ENCODE data around the gene RHBDL1.
A peak's percentile ranks its signal among the peaks of the same experiment; 100 is the strongest.

Gene RHBDL1

GRCh38 chr16:679814-680624 lies 4.5 kb downstream of the RHBDL1 start, which contains the start of gene STUB1:
TSS of gene STUB1 (plus strand) at chr16:680410. CDS start at chr16:680526, 116 bp downstream.
- peak; percentile 34 for DNase-seq (ENCODE audit: low read depth)
- TF ChIP-seq CTCF (IDR thresholded peaks at IDR 0.05; ENCODE audit: low read depth, low read length, missing control alignments) = no peak

DNA sequence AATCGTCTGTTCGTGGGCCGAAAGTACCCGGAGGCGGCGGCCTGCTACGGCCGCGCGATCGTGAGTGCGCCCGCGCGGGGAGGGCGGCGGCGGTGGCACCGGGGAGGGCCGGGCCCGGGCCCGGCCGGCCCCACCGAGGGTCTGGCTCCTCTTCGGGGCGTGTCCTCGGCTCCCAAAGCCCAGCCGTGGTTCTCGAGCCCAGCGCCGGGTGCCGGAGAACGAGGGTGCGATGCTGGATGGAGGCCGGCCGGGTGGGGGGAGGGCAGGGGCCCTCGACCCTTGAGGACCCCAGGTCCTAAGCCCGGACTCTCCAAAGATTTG lies 5.1 kb downstream of the RHBDL1 start:
- peak overlapping the region; percentile 73 for H3K4me3 ChIP-seq (ENCODE audit: low read depth, low read length)
- no peak for DNase-seq (ENCODE audit: low read depth)
- TF ChIP-seq CTCF (IDR thresholded peaks at IDR 0.05; ENCODE audit: low read depth, low read length, missing control alignments) = no peak

More at GRCh38 chr16:679814-680624, 4.5 kb downstream of the RHBDL1 start, which contains the start of gene STUB1:
- peak within 1 kb of the TSS; percentile 73 for H3K4me3 ChIP-seq (ENCODE audit: low read depth, low read length)

- TF ChIP-seq CTCF (IDR thresholded peaks at IDR 0.05; ENCODE audit: low read depth, low read length, missing control alignments) = no peak
- peak overlapping the region; percentile 73 for H3K4me3 ChIP-seq (ENCODE audit: low read depth, low read length)
- DNase-seq (ENCODE audit: low read depth) = no peak
These were observed 5.7 kb downstream of the RHBDL1 start for GRCh38 chr16:680967-681745.

DNA sequence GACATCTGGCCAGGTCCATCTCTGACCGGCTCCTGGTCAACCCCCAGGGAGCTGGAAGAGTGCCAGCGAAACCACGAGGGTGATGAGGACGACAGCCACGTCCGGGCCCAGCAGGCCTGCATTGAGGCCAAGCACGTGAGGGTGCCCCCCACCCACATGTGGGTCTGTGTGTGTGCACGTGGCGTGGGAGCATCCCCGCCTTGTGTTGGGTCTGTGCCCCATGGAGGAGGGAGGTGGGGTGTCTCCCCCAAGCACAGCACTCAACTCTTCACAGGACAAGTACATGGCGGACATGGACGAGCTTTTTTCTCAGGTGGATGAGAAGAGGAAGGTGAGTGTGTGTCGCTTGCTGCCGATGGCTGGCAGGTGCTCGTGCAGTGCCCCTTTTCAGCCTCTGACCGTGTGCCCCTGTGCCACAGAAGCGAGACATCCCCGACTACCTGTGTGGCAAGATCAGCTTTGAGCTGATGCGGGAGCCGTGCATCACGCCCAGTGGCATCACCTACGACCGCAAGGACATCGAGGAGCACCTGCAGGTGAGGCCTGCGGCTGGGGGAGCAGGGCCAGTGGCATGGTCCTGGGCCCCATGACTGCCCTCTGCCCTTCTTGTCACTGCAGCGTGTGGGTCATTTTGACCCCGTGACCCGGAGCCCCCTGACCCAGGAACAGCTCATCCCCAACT lies 6.4 kb downstream of the RHBDL1 start:
- TF ChIP-seq CTCF (IDR thresholded peaks at IDR 0.05; ENCODE audit: low read depth, low read length, missing control alignments) = no peak
- peak overlapping the region; percentile 73; the same call in 1 of the 2 replicates for H3K4me3 ChIP-seq (ENCODE audit: low read depth, low read length)
- no peak for DNase-seq (ENCODE audit: low read depth)

GRCh38 chr16:682493-683395 lies 7.3 kb downstream of the RHBDL1 start:
- DNase-seq (ENCODE audit: low read depth) = no peak
- no peak for TF ChIP-seq CTCF (IDR thresholded peaks at IDR 0.05; ENCODE audit: low read depth, low read length, missing control alignments)
- H3K4me3 ChIP-seq (ENCODE audit: low read depth, low read length) = peak overlapping the region; percentile 90

Measured in GM12864 (cell line).